Stimulated activated CD8-positive, alpha-beta memory T cell treated with anti-CD3 and anti-CD28 coated beads, Interleukin-15, amount 100 ng/mL, for 4 hours (primary cell): ENCODE measurements around the gene PRKCB.
"Not testable (repeated sequence)": the region's sequence is repeated elsewhere in the genome, so short reads cannot be mapped to it uniquely, and the experiment has no call there.

Source experiments
- DNase-seq, 2 donors: peaks; one replicate each; pipeline ENCODE4 v3.0.0-alpha.2; 2020; ENCODE audit warnings: low read depth in 2 of 2

PRKCB gene

DNA sequence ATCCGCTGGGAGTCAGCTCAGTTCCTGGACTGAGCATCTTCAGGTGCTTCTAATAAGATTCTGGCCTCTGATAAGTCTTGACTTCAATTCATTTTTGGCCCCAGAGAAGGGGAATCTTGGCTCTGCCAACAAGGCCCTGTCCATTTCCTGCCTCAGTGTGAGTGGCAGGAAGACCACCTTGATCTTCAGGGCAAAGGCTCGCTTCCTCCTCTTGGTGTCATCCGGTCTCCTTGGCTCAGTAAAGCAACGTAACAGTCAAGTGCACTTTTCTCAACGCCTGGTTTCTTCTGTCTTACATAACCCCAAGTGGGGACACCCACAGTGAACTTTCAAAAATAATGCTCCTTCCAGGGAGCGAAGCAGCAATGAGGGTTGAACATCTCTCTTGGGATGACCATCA lies 169.8 kb downstream of the PRKCB start:
- no peak for DNase-seq

DNA sequence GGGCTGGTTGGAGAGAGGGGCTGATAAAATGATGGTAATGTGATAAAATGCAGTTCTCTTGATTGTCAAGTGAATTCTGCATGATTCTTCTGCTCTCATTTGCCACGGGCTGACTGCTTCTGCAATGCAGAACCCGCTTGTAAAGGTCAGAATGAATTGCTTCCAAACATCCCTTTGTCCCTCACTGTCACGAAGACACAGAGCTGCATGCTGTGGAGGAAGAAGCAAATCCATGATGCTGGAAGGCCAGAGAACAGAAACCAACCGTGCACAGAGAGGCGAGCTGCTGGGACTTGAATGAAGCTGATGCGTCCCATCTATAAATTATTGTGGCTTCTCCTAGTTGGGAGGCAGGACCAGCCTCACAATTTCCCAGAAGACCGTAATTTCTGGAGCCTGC lies 171.6 kb downstream of the PRKCB start:
- DNase-seq: no peak

DNA sequence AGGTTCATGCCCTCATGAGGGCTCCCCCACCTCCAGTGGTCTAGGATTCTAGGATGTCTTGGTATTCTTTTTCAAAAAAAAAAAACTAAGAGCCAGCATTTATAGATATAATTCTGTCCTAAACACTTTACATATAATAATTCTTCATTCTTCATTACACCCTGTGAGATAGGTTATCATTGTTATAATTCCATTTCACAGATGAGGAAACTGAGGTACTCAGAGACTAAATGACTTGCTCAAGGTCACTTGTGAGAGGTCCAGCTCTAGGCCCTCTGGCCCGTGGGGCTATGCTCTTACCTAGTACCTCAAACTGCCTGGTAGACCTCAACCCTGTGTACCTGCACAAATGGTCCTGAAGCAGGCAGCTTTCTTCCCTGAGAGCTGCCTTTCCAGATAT lies 172.2 kb downstream of the PRKCB start:
- DNase-seq: no peak

DNA sequence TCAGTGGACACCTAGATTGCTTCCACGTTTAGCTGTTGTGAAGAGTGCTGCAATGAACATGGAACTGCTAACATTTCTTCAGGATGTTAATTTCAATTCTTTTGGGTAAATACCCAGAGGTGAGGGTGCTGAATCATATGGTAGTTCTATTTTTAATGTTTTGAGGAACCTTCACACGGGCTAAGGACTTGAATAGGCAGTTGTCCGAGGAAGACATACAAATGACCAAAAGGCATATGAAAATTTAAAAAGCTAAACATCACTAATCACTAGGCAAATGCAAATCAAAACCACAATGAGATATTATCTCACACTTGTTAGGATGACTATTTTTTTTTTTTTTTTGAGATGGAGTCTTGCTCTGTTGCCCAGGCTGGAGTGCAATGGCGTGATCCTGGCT lies 173.3 kb downstream of the PRKCB start:
- no peak for DNase-seq

DNA sequence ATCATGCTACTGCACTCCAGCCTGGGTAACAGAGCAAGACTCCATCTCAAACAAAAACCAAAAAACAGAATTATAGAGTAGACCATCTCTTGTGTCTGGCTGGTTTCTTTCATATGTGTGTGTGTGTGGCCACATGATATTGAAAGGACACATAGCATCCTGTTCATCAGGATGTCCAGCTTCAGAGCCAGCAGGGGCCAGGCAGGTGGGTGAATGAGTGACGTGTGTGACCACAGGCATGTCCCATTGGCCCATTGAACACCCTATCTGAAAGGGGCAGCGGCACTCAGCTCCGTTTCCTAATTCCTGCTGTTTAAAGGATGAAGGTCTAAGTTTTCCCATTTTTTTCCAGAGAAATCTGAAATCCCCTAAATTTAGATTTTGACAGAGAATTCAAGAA lies 174.2 kb downstream of the PRKCB start:
- no peak for DNase-seq

DNA sequence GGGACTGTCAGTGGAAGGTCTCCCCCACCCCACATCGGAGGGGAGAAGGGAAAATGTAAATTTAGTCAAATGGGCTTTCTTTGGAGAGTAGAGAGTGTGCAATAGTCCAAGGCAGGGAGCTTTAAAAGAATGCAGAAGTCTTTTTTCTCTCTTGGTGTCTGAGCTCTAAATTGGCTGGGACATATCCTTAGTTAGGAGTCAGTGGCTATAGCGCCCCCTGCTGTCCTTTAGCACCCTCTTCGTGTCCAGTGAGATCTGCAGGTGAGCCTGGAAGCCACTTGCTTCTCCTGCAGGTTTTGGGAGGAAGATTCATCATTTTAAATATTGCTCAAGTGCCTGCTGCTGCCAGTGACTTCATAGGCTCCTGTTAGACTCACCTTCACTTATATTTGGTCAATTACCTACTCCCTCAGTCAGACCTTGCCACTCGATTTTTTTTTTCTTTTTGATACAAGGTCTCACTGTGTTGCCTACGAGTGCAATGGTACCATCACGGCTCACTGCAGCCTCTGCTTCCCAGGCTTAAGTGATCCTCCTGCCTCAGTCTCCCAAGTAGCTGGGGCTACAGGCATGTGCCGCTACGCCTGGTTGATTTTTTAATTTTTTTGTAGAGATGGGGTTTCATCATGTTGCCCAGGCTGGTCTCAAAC lies 174.8 kb downstream of the PRKCB start:
- DNase-seq: peak; percentile 39 to 72

DNA sequence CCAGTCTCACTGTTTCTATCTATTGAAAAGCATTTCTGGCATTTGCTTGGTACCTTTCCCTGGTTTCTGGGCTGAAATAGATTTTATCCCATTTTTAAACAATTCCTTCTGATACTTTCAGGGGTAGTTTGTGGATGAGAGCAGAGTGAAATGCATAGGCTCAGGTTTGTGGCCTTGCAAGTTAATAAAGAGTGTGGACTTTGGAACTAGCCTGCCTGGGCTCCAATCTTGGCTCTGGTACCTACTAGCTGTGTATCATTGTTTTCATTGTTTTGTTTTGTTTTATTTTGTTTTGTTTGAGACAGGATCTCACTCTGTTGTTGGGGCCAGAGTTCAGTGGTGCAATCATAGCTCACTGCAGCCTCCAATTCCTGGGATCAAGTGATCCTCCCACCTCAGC lies 175.5 kb downstream of the PRKCB start:
- no peak for DNase-seq

DNA sequence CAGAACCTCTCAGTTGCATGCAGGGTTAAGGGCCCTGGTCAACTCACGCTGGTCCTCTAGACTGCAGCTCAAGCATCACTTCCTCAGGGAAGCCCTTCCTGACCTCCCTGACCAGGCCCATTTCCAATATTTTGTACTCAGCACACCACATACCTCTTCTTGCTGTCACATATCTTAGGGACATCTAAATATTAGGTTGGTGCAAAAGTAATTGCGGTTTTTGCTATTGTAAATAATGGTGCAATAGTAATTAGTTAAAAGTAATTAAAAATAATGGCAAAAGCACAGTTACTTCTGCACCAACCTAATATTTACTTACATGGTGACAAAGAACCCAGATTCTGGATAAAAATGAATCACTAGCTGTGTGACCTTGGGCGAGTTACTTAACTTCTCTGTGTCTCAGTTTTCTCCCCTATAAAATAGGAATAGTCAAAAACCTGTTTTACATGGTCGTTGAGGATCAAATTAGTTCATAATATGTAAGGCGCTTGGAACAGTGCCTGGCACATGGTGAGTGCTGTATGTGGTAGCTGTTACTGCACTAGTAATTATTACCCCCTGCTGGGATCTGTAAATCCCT lies 177.4 kb downstream of the PRKCB start:
- no peak for DNase-seq

DNA sequence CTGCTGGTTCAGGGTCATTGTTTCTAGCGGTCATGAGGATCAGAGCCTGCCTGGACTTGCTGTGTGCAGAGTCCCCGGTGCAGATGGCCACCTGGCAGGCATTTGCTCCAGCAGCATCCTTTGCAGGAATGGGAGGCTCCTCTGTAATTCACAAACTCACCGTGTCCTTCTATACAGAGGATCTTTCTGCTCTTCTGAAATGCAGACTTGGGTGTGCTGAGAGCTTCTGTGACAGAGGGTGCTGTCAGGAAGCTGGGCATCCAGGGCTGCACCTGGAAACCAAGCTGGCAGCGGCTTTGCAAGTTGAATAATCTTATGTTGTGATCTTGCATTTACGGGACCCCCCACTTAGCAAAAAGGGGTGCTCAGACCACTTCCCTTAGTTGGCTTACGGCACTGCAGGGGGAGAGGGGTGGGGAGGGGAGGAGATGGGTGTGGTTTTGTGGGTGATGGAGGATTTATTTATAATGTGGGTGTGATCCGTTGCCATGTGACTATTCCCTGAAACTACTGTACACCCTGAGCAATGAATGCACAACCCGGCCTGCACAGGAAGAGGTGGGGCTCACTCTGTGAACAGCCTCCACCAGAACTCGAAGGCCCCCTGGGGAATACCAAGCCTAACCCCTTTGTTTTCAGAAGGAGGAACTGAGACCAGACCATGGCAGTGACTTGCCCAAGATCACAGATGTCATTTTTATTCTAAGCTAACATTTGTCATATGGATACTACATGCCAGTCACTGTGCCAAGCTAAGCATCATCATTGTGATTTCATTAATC lies 178.3 kb downstream of the PRKCB start:
- peak; percentile 25 to 29 for DNase-seq

DNA sequence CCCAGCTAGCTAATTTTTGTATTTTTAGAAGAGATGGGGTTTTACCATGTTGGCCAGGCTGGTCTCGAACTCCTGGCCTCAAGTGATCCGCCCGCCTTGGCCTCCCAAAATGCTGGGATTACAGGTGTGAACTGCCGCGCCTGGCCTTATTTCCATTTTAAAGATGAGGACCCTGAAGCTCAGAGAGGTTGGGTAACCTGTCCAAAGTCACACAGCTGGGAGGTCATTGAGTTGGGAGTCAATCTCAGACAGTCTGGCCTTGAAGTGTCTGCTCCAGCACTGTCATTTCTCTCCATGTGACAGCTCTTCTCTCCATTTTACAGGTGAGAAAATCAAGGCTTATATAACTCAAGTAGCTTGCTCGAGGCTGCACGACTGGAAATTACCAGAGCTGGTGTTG lies 179.2 kb downstream of the PRKCB start:
- not testable (repeated sequence) for DNase-seq

DNA sequence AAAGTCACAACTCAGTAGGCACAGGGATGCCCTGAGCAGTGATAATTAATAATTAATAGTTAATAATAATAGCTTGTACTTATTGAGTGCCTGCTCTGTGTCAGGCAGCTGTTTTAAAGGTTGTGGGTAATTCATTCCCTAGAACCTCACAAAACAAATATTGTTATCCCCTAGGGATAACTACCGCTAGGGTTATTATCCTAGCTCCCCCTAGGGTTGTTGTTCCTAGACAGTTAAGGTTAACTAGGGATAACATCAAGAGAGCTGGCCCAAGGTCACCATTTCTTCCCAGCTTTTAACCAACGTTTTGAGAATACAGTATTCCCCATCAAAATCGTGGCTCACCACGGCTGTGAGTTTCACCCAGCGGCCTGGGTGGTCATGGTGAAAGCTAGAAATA lies 180.1 kb downstream of the PRKCB start:
- DNase-seq: no peak

DNA sequence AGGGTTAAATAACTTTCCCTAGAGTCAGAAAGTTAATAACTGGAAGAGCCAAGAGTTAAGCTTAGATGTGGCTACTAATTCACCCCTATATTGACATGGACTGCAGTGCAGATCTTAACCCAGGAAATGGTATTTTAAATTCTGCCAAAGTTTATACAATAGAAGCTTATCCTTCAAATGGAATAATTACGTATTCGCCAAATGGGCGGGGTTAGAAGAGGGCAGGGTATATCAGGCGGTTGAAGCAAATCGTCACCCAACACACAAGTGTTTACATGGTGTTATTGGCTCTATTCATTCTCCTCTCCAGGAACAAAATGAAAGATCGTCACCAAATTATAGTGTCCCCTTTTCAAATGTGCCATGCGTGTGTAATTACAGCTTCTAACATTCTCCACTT lies 182.7 kb downstream of the PRKCB start:
- no peak for DNase-seq

DNA sequence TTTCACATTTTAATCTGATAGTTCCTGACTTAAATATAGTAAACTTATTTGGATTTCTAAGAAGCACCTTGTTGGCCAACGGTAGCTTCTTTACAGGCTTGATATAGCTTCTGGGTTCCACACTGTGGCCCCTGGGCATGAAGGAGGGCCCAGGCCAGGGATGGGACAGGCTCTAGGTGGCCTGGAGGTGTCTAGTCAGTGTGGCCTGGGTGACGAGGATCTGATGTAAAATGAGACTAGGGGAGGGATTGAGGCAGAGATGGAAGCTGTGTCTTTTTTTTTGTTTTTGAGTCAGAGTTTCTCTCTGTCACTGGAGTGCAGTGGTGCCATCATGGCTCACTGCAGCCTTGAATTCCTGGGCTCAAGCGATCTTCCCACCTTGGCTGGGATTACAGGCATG lies 187.0 kb downstream of the PRKCB start:
- no peak for DNase-seq

DNA sequence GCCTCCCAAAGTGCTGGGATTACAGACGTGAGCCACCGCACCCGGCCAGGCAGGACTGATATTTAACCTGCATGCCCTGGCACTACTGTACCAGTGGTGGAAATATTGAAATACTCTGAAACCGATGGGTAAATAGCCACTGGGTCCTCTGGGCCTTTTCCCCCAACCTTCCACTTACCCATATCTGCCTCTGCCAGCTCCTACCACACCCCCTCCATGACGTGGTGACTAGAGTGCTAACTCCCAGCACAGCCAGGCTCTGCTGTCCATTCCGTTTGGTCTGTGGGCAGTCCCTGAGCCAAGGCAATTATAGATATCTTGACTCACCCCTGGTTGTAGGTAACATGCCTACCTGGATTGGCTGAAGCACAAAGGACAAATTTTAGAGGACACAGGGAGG lies 187.8 kb downstream of the PRKCB start:
- DNase-seq: no peak

DNA sequence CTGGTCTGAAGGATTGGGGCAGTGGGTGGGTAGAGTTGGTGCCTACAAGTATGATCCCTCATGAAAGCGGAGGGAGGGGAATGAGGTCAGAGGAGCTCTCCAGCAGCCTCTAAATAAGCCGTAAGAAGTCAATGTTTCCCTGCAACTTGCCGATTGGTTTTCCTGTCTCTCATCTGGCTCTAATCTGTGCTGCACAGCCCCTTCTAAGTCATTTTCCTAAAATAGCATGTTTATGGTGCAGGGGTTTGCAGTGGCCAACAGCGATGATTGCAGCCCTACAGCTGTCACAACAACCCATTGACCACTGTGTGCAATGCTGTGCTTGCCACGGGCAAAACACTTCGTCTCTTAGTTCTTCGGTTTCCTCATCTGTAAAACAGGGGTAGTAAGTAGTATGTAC lies 189.2 kb downstream of the PRKCB start:
- no peak for DNase-seq

DNA sequence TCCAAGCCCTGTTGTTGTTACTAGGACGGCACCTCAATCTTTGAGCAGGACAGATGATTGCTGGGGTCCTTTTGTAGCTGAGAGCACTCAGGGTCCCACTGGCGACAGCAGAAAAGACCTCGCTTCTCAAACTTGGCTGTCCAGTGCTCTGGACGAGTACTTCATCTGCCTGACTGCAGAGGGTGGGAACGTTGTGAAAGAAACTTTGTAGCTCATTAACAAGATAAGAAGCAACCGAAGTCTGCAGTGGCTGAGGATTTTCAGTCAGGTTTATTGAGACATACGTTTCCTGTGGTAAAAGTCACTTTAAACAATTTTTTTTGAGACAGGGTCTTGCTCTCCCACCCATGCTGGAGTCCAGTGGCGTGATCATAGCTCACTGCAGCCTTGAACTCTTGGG lies 191.7 kb downstream of the PRKCB start:
- DNase-seq: no peak

DNA sequence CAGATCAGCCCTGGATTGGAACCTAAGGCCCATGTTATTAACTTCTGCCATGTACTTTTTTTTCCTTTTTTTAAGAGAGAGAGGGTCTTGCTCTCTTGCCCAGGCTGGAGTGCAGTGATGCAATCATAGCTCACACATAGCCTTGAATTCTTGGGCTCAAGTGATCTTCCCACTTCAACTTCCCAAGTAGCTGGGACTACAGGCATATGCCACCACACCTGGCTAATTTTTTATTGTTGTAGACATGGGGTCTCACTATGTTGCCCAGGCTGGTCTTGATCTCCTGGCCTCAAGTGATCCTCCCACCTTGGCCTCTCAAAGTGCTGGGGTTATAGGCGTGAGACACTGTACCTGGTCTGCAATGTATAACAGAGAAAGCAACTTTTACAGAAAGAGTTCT lies 194.1 kb downstream of the PRKCB start:
- DNase-seq: not testable (repeated sequence)

DNA sequence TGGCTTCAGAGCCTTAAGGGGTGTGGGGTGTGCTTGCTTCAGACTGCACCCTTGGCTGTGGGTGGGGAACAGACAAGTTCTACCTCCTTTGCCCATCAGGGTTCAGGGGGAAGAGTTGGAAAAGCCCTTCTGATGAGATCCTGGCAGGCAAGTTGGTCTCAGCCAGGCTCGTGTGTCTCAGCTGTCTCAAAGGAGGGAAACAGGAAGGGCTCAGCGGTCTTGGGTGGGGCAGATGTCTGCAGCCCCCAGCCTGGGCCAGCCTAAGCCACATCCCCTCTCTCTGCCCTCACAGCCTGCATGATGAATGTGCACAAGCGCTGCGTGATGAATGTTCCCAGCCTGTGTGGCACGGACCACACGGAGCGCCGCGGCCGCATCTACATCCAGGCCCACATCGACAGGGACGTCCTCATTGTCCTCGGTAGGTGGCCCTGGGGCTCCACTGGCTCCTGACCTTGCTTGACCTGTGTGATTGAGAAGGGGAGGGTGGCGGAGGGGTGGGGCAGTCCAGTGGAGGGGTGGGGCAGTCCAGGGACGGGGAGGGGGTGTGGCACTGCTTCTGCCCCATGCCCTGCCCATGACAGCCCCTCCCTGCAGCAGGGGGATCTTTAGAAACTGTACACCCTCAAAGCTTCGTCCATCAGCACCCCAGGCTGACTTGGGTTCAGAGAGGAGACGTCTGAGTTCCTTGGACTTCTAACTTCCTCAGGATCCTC lies 199.5 kb downstream of the PRKCB start:
- DNase-seq: peak in 1 of 2 donors; percentile 6

DNA sequence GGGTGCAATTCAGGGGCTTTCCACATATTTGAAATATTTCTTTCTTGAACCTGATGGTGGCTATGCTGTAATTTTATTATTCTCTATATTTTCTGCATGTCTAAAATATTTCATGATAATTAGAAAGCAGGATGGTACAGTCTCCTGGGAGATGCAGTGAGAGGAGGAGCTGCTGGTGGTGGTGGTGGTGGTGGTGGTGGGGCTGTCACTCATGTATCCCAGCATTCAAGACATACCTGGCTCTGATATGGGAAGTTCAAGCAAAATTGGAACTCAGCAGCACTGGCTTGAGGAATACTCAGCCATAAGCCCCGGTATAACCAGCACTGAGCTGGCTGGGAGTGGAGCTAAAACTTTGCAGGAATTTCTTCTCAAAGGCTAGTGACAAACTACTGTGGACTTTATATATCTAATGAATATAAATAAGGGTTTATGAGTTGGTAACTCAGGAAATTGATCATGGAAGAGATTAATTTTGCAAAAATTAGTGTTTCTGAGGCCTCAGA lies 200.3 kb downstream of the PRKCB start:
- no peak for DNase-seq

DNA sequence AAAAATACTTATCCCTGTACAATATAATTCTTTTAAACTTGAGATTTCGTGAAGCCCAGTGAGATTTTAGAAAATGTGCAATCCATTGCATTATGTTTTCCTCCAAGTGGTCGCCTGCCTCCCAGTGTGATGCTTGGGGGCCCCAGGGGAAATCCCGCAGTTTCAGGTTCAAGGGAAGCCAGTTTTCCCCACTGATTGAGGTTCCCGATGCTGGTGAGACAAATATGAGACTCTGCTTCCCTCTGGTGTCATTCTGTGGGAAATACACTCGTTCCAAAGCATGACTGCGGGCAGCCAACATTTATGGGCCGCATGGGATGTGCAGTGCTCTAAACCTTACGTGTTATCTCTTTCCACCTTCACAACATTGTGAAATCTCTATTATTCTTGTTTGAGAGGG lies 200.8 kb downstream of the PRKCB start:
- DNase-seq: no peak

DNA sequence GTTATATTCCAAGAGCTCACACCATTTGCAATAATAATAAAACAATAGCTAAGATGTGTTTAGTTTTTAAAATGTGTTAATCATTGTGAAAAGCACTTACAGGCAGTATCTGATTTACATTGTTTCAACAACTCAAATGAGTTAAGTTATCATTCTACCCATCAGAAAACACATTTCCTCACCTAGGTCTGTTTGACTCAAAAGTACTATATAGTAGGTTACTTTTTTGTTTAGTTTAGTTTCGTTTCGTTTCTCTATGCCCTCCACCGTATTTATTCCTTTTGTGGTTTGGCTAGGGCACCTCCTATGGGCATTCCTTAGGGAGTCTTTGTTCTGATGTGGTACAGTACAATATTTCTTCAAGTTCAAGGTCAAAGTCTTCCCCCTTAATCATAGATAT lies 201.6 kb downstream of the PRKCB start:
- no peak for DNase-seq

DNA sequence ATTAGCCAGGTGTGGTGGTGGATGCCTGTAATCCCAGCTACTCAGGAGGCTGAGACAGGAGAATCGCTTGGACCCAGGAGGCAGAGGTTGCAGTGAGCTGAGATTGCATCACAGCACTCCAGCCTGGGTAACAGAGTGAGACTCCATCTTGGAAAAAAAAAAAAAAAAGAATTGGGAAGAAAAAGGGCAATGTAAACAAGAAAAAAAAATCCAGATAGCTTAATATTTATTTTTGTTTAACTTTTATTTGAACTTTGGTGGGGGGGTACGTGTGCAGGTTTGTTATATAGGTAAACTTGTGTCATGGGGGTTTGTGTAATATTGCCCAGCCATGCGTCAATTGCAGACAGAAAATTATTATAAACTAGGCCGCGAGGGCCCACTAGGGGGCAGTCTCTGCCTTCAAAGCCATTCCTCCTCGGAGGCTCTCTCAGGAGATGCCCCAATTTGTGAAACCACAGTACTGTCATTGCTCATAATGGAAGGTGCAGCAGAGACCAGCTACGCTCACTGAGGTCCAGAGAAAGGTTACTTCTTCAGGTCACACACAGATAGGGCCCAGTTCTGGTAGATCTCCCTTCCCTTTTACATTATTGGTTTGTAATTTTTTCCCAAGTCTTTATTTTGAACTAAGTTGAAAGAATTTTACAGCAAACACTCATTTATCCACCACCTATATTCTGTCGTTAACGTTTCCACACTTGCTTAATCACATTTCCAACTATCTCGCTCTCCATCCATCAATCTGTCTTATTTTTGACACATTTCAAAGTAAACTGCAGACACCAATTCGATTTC lies 206.2 kb downstream of the PRKCB start:
- DNase-seq: peak; percentile 46 to 55
